Measurements from ENCODE around the gene GOLGA6L10. TPM values are rescaled to one million over a fixed set of nuclear protein-coding genes. Genes with fewer than 3 reads are reported as not detected.
"Not testable (repeated sequence)": the region's sequence is repeated elsewhere in the genome, so short reads cannot be mapped to it uniquely, and the experiment has no call there.

Gene GOLGA6L10
- total and polyA plus RNA-seq, 4 experiments from 2014 or later, result 0.98 to 3.0 (median 2.4) TPM; not detected in 1

- intact Hi-C loops (cut with micrococcal nuclease); H3K4me3 ChIP-seq (ENCODE audit: low read length in 2 of 2); H3K4me1 ChIP-seq (ENCODE audit: insufficient read depth, low read length); H3K27me3 ChIP-seq (ENCODE audit: insufficient read depth, low read length); H3K27me3 Mint-ChIP-seq; H3K36me3 ChIP-seq (ENCODE audit: insufficient read depth, low read length); H3K9me3 Mint-ChIP-seq; H3K4me1 Mint-ChIP-seq; CTCF ChIA-PET (ENCODE audit: partially characterized antibody); H3K27ac Mint-ChIP-seq; H3K9me3 ChIP-seq (ENCODE audit: control insufficient read depth in 1 of 2, low read length in 2 of 2); H3K27ac ChIP-seq (ENCODE audit: low read depth, low read length); H3K36me3 Mint-ChIP-seq; POLR2A ChIA-PET (ENCODE audit: partially characterized antibody); H3K4me3 Mint-ChIP-seq: not testable (repeated sequence)
- DNase-seq, result peak; percentile 37 to 46 (median 41)
These were observed 6.5 kb downstream of the GOLGA6L10 start for GRCh38 chr15:82342632-82343374.

- DNase-seq; H3K4me3 Mint-ChIP-seq; H3K36me3 ChIP-seq (ENCODE audit: insufficient read depth, low read length); H3K9me3 ChIP-seq (ENCODE audit: control insufficient read depth in 1 of 2, low read length in 2 of 2); H3K36me3 Mint-ChIP-seq; H3K27me3 Mint-ChIP-seq; H3K4me1 Mint-ChIP-seq; H3K4me3 ChIP-seq (ENCODE audit: low read length in 2 of 2); H3K27me3 ChIP-seq (ENCODE audit: insufficient read depth, low read length); H3K27ac Mint-ChIP-seq; H3K4me1 ChIP-seq (ENCODE audit: insufficient read depth, low read length); H3K9me3 Mint-ChIP-seq; CTCF ChIA-PET (ENCODE audit: partially characterized antibody); H3K27ac ChIP-seq (ENCODE audit: low read depth, low read length): not testable (repeated sequence)
- POLR2A ChIA-PET (ENCODE audit: partially characterized antibody), result interaction anchor here (1.0 kb wide), 1 partner anchor 40 kb away, joined by 3 read pairs; no protein-coding TSS in a partner anchor
- intact Hi-C loops (cut with micrococcal nuclease), result loop anchor here (10.0 kb wide), 1 partner anchor 54 kb away; no protein-coding TSS in a partner anchor
These were observed 10.7 kb downstream of the GOLGA6L10 start for GRCh38 chr15:82338573-82338972.

DNA sequence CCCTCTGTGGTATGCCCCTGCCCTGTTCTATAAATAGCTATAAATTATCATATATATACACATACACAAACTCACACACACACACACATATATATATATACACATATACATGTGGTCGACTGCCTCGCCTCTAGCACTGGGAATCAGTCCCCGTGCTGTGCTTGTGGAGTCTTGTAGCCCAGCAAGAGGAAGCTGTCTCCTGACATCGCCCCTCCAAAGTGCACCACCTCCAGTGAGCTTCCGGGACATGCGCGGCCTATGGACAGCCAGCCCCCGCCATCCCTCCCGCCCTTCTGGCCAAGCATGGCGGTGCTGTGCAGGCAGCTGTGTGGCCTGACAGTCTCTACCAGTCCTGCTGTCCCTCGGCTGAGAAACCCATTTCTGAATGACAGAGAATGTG lies 11.2 kb downstream of the GOLGA6L10 start:
- not testable (repeated sequence) for H3K36me3 Mint-ChIP-seq; H3K27ac ChIP-seq (ENCODE audit: low read depth, low read length); H3K4me3 Mint-ChIP-seq; H3K9me3 ChIP-seq (ENCODE audit: control insufficient read depth in 1 of 2, low read length in 2 of 2); DNase-seq; H3K27me3 ChIP-seq (ENCODE audit: insufficient read depth, low read length); H3K4me3 ChIP-seq (ENCODE audit: low read length in 2 of 2); H3K27me3 Mint-ChIP-seq; H3K4me1 ChIP-seq (ENCODE audit: insufficient read depth, low read length); H3K4me1 Mint-ChIP-seq; H3K36me3 ChIP-seq (ENCODE audit: insufficient read depth, low read length); H3K9me3 Mint-ChIP-seq; H3K27ac Mint-ChIP-seq
- CTCF ChIA-PET (ENCODE audit: partially characterized antibody), result interaction anchor here (0.6 kb wide), 1 partner anchor 58 kb away, joined by 4 read pairs; no protein-coding TSS in a partner anchor
- POLR2A ChIA-PET (ENCODE audit: partially characterized antibody), result interaction anchor here (1.0 kb wide), 1 partner anchor 39 kb away, joined by 3 read pairs; no protein-coding TSS in a partner anchor
- intact Hi-C loops (cut with micrococcal nuclease), result loop anchor here (10.0 kb wide), 1 partner anchor 53 kb away; no protein-coding TSS in a partner anchor

DNA sequence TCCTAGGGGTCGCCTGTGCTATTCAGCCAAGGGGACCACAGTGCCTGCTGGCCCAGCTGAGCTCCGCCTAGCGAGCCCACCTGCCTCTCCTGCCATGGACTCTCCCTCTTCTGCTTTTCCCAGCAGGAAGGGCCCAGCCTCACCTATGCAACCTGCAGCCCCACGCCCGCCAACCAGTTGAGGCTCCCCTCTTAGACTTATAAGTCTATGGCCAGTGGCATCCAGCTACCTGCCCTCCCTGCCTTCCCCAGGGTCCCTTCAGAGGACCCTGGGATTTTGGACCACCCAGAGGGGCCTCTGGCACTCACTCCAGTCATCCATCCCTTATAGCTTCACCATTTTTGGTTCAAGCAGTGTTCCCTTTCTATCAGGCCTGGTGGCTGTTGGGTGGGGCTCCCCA lies 12.2 kb downstream of the GOLGA6L10 start:
- H3K4me3 ChIP-seq (ENCODE audit: low read length in 2 of 2); DNase-seq; H3K27me3 Mint-ChIP-seq; H3K27me3 ChIP-seq (ENCODE audit: insufficient read depth, low read length); H3K9me3 Mint-ChIP-seq; H3K27ac ChIP-seq (ENCODE audit: low read depth, low read length); CTCF ChIA-PET (ENCODE audit: partially characterized antibody); H3K27ac Mint-ChIP-seq; H3K36me3 Mint-ChIP-seq; H3K4me1 ChIP-seq (ENCODE audit: insufficient read depth, low read length); POLR2A ChIA-PET (ENCODE audit: partially characterized antibody); H3K4me3 Mint-ChIP-seq; H3K36me3 ChIP-seq (ENCODE audit: insufficient read depth, low read length); H3K9me3 ChIP-seq (ENCODE audit: control insufficient read depth in 1 of 2, low read length in 2 of 2): not testable (repeated sequence)
- intact Hi-C loops (cut with micrococcal nuclease), result loop anchor here (10.0 kb wide), 1 partner anchor 52 kb away; no protein-coding TSS in a partner anchor
- peaks cover 0 to 10% (median 4%) of the 10 kb centered on the region in 4 donors for H3K4me1 Mint-ChIP-seq

DNA sequence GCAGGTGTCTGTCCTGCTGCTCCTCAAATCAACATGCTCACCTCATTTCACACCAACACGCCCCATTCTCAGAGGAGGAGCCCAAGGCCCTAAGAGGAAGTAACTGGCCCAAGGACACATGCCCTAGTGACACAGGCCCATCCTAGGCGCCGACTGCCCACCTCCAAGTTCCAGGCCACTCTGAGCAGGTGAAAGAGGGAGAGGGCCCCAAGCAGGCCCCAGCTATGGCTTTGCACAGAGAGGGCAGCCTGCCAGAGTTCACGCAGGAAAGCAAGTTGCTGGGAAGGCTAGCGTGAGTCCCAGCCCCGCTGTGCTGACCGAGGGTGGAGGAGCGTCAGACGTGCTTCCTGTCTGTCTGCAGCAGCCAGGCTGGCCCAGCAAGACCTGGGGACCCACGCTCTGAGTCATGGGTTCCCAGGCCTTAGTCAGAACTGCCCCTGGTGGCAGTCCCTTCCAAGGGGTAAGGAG lies 13.1 kb downstream of the GOLGA6L10 start:
- H3K27ac ChIP-seq (ENCODE audit: low read depth, low read length); H3K27me3 Mint-ChIP-seq; CTCF ChIA-PET (ENCODE audit: partially characterized antibody); H3K36me3 Mint-ChIP-seq; H3K4me1 ChIP-seq (ENCODE audit: insufficient read depth, low read length); H3K27me3 ChIP-seq (ENCODE audit: insufficient read depth, low read length); H3K9me3 Mint-ChIP-seq; DNase-seq; H3K4me3 Mint-ChIP-seq; POLR2A ChIA-PET (ENCODE audit: partially characterized antibody); H3K9me3 ChIP-seq (ENCODE audit: control insufficient read depth in 1 of 2, low read length in 2 of 2); H3K36me3 ChIP-seq (ENCODE audit: insufficient read depth, low read length); H3K4me3 ChIP-seq (ENCODE audit: low read length in 2 of 2): not testable (repeated sequence)
- intact Hi-C loops (cut with micrococcal nuclease), result loop anchor here (10.0 kb wide), 1 partner anchor 51 kb away; no protein-coding TSS in a partner anchor
- Mint-ChIP-seq H3K27ac (peak overlapping the region in 1 of 7 donors; percentile 36), H3K4me1 (peaks cover 0 to 13% (median 4%) of the 10 kb centered on the region in 4 donors)

DNA sequence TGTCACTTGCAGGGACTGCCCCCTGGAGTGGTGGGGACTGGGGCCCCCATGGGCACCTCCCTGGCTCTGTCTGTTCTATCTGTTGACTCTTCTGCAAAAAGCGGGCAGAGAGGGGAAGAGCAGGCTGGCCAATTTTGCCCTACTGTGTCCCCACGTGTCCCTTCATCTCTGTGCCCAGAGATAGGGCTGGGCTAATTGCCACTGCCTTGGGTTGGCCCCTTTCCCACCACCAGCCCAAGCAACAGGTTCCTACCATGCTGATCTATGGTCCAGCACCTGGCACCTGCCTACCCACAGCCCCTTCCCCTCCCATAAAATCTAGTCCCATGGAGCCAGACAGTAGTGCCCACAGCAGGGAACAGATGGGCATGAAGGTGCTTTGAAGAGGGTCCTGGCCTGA lies 14.3 kb downstream of the GOLGA6L10 start:
- H3K36me3 Mint-ChIP-seq; POLR2A ChIA-PET (ENCODE audit: partially characterized antibody); H3K4me3 ChIP-seq (ENCODE audit: low read length in 2 of 2); CTCF ChIA-PET (ENCODE audit: partially characterized antibody); H3K27ac Mint-ChIP-seq; H3K27me3 ChIP-seq (ENCODE audit: insufficient read depth, low read length); H3K9me3 ChIP-seq (ENCODE audit: control insufficient read depth in 1 of 2, low read length in 2 of 2); H3K27me3 Mint-ChIP-seq; H3K4me1 ChIP-seq (ENCODE audit: insufficient read depth, low read length); H3K4me3 Mint-ChIP-seq; H3K9me3 Mint-ChIP-seq; H3K27ac ChIP-seq (ENCODE audit: low read depth, low read length); DNase-seq; H3K36me3 ChIP-seq (ENCODE audit: insufficient read depth, low read length): not testable (repeated sequence)
- intact Hi-C loops (cut with micrococcal nuclease), result loop anchor here (10.0 kb wide), 1 partner anchor 50 kb away; no protein-coding TSS in a partner anchor
- peaks cover 0 to 13% (median 4%) of the 10 kb centered on the region in 4 donors for H3K4me1 Mint-ChIP-seq

GRCh38 chr15:82334554-82334932 lies 14.7 kb downstream of the GOLGA6L10 start:
- H3K36me3 ChIP-seq (ENCODE audit: insufficient read depth, low read length); H3K9me3 Mint-ChIP-seq; H3K27ac Mint-ChIP-seq; H3K27me3 ChIP-seq (ENCODE audit: insufficient read depth, low read length); H3K27ac ChIP-seq (ENCODE audit: low read depth, low read length); H3K4me1 ChIP-seq (ENCODE audit: insufficient read depth, low read length); H3K9me3 ChIP-seq (ENCODE audit: control insufficient read depth in 1 of 2, low read length in 2 of 2); DNase-seq; H3K36me3 Mint-ChIP-seq; H3K27me3 Mint-ChIP-seq; CTCF ChIA-PET (ENCODE audit: partially characterized antibody); POLR2A ChIA-PET (ENCODE audit: partially characterized antibody); H3K4me3 ChIP-seq (ENCODE audit: low read length in 2 of 2); H3K4me3 Mint-ChIP-seq: not testable (repeated sequence)
- H3K4me1 Mint-ChIP-seq, result peaks cover 0 to 13% (median 4%) of the 10 kb centered on the region in 4 donors
- intact Hi-C loops (cut with micrococcal nuclease), result loop anchor here (10.0 kb wide), 1 partner anchor 50 kb away; no protein-coding TSS in a partner anchor
